Progenitor cell of endocrine pancreas (in vitro differentiated cells): ENCODE results near the gene ZMYND8. TPM values are rescaled to one million over a fixed set of nuclear protein-coding genes. Genes with fewer than 3 reads are reported as not detected.

Source experiments
- DNase-seq: peaks from one replicate; pipeline ENCODE4 v3.0.0; 2021; ENCODE audit warnings: low spot score; ENCODE audit not compliant: unreplicated experiment
- H3K27ac Mint-ChIP-seq: 2 replicates; pipeline ENCODE4 v1.8.0; 2021; ENCODE audit warnings: mild to moderate bottlenecking, moderate library complexity, mixed read lengths
- H3K27me3 Mint-ChIP-seq: 2 replicates; pipeline ENCODE4 v1.8.0; 2021; ENCODE audit warnings: mixed read lengths
- H3K36me3 Mint-ChIP-seq: 2 replicates; pipeline ENCODE4 v1.8.0; 2022; ENCODE audit warnings: mixed read lengths; ENCODE audit not compliant: insufficient read depth
- H3K4me1 Mint-ChIP-seq: 2 replicates; pipeline ENCODE4 v1.8.0; 2021; ENCODE audit warnings: low read depth, mixed read lengths
- H3K4me3 Mint-ChIP-seq: 2 replicates; pipeline ENCODE4 v1.8.0; 2021; ENCODE audit warnings: low read depth, mild to moderate bottlenecking, moderate library complexity, mixed read lengths
- H3K9me3 Mint-ChIP-seq: 2 replicates; pipeline ENCODE4 v1.8.0; 2021; ENCODE audit warnings: low read depth, mixed read lengths
- total RNA-seq: library from RNA; stranded (reverse); gene quantifications from 2 replicates; pipeline ENCODE4 v1.2.1, GENCODE V29; 2021
- TF ChIP-seq, protein P1 (sequence below): fragments of 200-600 bp; sonication (generic); IDR thresholded peaks from one replicate; pipeline ENCODE4 v1.5.0; 2021; ENCODE audit warnings: antibody characterized with exemption, mild to moderate bottlenecking; ENCODE audit not compliant: unreplicated experiment

Gene ZMYND8
- total RNA-seq, 1 donor from 2014 or later, result 102 TPM

DNA sequence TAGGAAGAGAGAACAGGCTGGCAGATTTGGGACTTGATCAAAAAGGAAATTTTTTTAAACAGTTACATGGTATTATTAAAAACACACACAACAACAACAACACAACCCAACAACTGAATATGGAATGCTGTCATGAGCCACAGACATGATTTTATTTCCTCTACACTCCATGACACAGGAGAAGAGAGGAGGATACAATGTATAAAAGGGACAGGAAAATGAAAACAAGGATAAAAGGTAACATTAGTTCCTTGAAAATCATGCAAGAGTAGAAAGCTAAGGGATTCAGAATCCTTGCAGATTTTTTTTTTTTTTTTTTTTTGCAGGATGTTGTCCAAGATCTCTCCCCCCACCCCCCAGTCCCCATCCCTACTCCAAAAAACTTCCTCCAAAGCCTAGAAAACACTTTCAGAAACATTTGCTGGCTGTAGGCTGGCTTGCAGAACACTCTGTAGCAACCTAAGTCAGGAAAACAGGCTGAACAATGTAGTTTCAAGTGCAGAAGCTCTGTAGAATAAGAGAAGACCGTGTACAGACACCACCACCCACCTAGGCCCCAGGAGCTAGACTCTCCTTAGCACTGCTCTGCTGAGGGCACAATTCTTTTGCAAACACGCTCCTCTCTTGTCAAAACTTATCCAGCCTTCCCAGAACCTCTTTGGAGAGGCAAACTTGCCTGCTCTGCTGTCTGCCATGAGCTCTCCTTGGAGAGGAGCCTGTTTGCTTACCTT lies 845 bp downstream of the ZMYND8 start:
- no peaks in the 10 kb centered on the region for H3K9me3 Mint-ChIP-seq
- no peaks in the 10 kb centered on the region for H3K36me3 Mint-ChIP-seq
- no peak overlapping the region for H3K27ac Mint-ChIP-seq
- no peak overlapping the region for H3K4me3 Mint-ChIP-seq
- TF ChIP-seq, protein P1, sequence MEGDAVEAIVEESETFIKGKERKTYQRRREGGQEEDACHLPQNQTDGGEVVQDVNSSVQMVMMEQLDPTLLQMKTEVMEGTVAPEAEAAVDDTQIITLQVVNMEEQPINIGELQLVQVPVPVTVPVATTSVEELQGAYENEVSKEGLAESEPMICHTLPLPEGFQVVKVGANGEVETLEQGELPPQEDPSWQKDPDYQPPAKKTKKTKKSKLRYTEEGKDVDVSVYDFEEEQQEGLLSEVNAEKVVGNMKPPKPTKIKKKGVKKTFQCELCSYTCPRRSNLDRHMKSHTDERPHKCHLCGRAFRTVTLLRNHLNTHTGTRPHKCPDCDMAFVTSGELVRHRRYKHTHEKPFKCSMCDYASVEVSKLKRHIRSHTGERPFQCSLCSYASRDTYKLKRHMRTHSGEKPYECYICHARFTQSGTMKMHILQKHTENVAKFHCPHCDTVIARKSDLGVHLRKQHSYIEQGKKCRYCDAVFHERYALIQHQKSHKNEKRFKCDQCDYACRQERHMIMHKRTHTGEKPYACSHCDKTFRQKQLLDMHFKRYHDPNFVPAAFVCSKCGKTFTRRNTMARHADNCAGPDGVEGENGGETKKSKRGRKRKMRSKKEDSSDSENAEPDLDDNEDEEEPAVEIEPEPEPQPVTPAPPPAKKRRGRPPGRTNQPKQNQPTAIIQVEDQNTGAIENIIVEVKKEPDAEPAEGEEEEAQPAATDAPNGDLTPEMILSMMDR, result no peak
- H3K27me3 Mint-ChIP-seq, result no peaks in the 10 kb centered on the region
- peaks cover 43% of the 10 kb centered on the region for H3K4me1 Mint-ChIP-seq
- DNase-seq, result no peak

GRCh38 chr20:47354714-47355488 lies 1.6 kb downstream of the ZMYND8 start:
- no peak for DNase-seq
- H3K27ac Mint-ChIP-seq, result no peak overlapping the region

DNA sequence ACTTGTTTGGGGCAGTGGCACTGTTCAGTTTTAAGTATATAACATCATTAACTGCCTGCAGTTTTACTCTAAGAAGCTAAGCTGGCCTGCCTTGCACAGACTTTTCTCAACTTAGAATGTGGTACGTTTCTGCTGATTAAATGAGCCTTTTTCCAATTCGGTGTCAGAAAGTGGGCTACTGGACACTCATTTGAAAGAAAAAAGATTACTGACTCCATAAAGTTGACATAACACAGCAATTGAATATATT lies 2.1 kb downstream of the ZMYND8 start:
- H3K4me1 Mint-ChIP-seq, result peaks cover 30% of the 10 kb centered on the region

More at GRCh38 chr20:47354714-47355488, 1.6 kb downstream of the ZMYND8 start:
- Mint-ChIP-seq H3K36me3 (no peaks in the 10 kb centered on the region), H3K4me1 (peaks cover 35% of the 10 kb centered on the region), H3K27me3 (no peaks in the 10 kb centered on the region), H3K4me3 (no peak overlapping the region), H3K9me3 (no peaks in the 10 kb centered on the region)
- TF ChIP-seq, protein P1, result no peak

GRCh38 chr20:47353692-47354463 lies 2.6 kb downstream of the ZMYND8 start:
- no peak overlapping the region for H3K27ac Mint-ChIP-seq
- no peaks in the 10 kb centered on the region for H3K9me3 Mint-ChIP-seq
- DNase-seq, result no peak
- H3K4me3 Mint-ChIP-seq, result no peak overlapping the region
- H3K4me1 Mint-ChIP-seq, result peaks cover 25% of the 10 kb centered on the region
- TF ChIP-seq, protein P1, result no peak
- no peaks in the 10 kb centered on the region for H3K27me3 Mint-ChIP-seq
- no peaks in the 10 kb centered on the region for H3K36me3 Mint-ChIP-seq

More for the DNA sequence above, 2.1 kb downstream of the ZMYND8 start:
- Mint-ChIP-seq H3K27me3 (no peaks in the 10 kb centered on the region), H3K36me3 (no peaks in the 10 kb centered on the region), H3K9me3 (no peaks in the 10 kb centered on the region), H3K4me3 (no peak overlapping the region), H3K27ac (no peak overlapping the region)
- DNase-seq, result no peak
- TF ChIP-seq, protein P1, result no peak

DNA sequence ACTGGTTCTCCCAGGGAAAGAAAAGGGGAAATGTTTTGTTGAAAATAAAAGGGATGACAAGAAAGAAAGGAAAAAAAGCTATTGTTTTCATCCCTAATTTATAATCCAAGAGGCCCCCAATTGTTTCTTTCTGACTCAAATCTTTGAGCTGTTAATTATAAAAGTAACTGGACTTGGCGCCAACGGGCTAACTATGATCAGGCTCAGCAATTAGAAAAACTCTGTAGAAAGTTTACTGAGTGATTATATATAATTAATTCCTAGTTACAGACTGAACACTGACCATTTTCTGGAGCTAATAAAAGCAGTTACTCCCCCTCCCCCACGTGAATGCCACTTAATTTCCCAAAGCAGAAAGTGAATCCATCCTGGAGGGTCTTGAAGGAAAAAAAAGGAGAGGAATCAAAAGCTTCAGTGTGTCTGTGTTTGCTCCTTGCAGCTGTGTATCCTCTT lies 3.2 kb downstream of the ZMYND8 start:
- H3K27ac Mint-ChIP-seq, result no peak overlapping the region
- TF ChIP-seq, protein P1, result no peak
- H3K4me3 Mint-ChIP-seq, result no peak overlapping the region
- DNase-seq, result no peak
- no peaks in the 10 kb centered on the region for H3K27me3 Mint-ChIP-seq
- H3K4me1 Mint-ChIP-seq, result peaks cover 20% of the 10 kb centered on the region
- no peaks in the 10 kb centered on the region for H3K9me3 Mint-ChIP-seq
- H3K36me3 Mint-ChIP-seq, result no peaks in the 10 kb centered on the region
